PC-9 (cell line): Measurements from ENCODE around the gene SH2D1B. TPM values are rescaled to one million over a fixed set of nuclear protein-coding genes. Genes with fewer than 3 reads are reported as not detected.

Source experiments
- BruUV-seq: library from RNA; stranded (reverse); fragments of 400-500 nt; replicated peaks from 2 replicates; lab custom pipeline; 2021; lab: Mats Ljungman, UMichigan
- CTCF ChIA-PET: fragments of 300-600 bp; sonication (Branson Sonifier 250); formaldehyde crosslinking; loops from one replicate; lab custom pipeline; 2022; ENCODE audit warnings: antibody characterized with exemption; lab: Charles Lee
- POLR2A ChIA-PET: fragments of 300-600 bp; sonication (Branson Sonifier 250); formaldehyde crosslinking; loops from one replicate; lab custom pipeline; 2022; ENCODE audit warnings: antibody characterized with exemption; ENCODE audit not compliant: unreplicated experiment; lab: Charles Lee
- DNase-seq, 2 experiments: peaks; one replicate each; pipeline versions ENCODE4 v3.0.0 to v3.0.0-alpha.2; 2015 to 2022; ENCODE audit warnings: mixed read lengths in 1 of 2
- H2AFZ ChIP-seq: fragments of 200-600 bp; sonication (generic); 2 replicates; pipeline ENCODE4 v1.8.1; 2017; ENCODE audit warnings: antibody characterized with exemption
- H3F3A ChIP-seq: fragments of 200-600 bp; sonication (generic); 2 replicates; pipeline ENCODE4 v1.8.1; 2017; ENCODE audit warnings: antibody characterized with exemption, mild to moderate bottlenecking, low read depth; ENCODE audit not compliant: insufficient read depth
- H3K27ac ChIP-seq: fragments of 200-600 bp; sonication (generic); 2 replicates; pipeline ENCODE4 v1.6.1; 2016; ENCODE audit warnings: mixed run types
- H3K27me3 ChIP-seq: fragments of 200-600 bp; sonication (generic); 2 replicates; pipeline ENCODE4 v1.6.1; 2016; ENCODE audit warnings: low read depth, mixed run types; ENCODE audit not compliant: insufficient read depth
- H3K36me3 ChIP-seq: fragments of 200-600 bp; sonication (generic); 2 replicates; pipeline ENCODE4 v1.6.1; 2016; ENCODE audit warnings: low read depth, mixed run types
- H3K4me1 ChIP-seq: fragments of 200-600 bp; sonication (generic); replicated peaks from 2 replicates; pipeline ENCODE4 v1.6.1; 2016; ENCODE audit warnings: mixed run types; ENCODE audit not compliant: insufficient read depth
- H3K4me2 ChIP-seq: fragments of 200-600 bp; sonication (generic); 2 replicates; pipeline ENCODE4 v1.6.1; 2017; ENCODE audit warnings: mixed run types
- H3K4me3 ChIP-seq: fragments of 200-600 bp; sonication (generic); 2 replicates; pipeline ENCODE4 v1.6.1; 2016; ENCODE audit warnings: mixed run types
- H3K79me2 ChIP-seq: fragments of 200-600 bp; sonication (generic); 2 replicates; pipeline ENCODE4 v1.6.1; 2017; ENCODE audit warnings: low read depth, mixed run types
- H3K9me2 ChIP-seq: fragments of 200-600 bp; sonication (generic); 2 replicates; pipeline ENCODE4 v1.8.1; 2017; ENCODE audit warnings: mild to moderate bottlenecking; ENCODE audit not compliant: insufficient read depth
- H3K9me3 ChIP-seq: fragments of 200-600 bp; sonication (generic); 2 replicates; pipeline ENCODE4 v1.8.1; 2016; ENCODE audit warnings: low read depth; ENCODE audit not compliant: insufficient read depth
- H4K20me1 ChIP-seq: fragments of 200-600 bp; sonication (generic); 2 replicates; pipeline ENCODE4 v1.8.1; 2017; ENCODE audit not compliant: insufficient read depth
- CTCF ChIP-seq: fragments of 200-600 bp; sonication (generic); conservative IDR thresholded peaks from 2 replicates; pipeline ENCODE4 v1.6.1; 2017; ENCODE audit warnings: mixed run types, antibody characterized with exemption, mild to moderate bottlenecking, moderate library complexity
- EZH2 ChIP-seq: fragments of 200-600 bp; sonication (generic); IDR thresholded peaks from 2 replicates; pipeline ENCODE4 v1.8.0; 2017; ENCODE audit warnings: antibody characterized with exemption, low read depth
- intact Hi-C: fragments of 100-400 bp; cut with micrococcal nuclease; formaldehyde crosslinking; loops from one replicate; pipeline ENCODE4 v1.10.0; 2022; ENCODE audit not compliant: unreplicated experiment
- total RNA-seq: library from RNA; stranded (reverse); gene quantifications from 2 replicates; pipeline ENCODE4 v1.2.3, GENCODE V29; 2021

Gene SH2D1B
- total RNA-seq, 1 experiment from 2014 or later: not detected

DNA sequence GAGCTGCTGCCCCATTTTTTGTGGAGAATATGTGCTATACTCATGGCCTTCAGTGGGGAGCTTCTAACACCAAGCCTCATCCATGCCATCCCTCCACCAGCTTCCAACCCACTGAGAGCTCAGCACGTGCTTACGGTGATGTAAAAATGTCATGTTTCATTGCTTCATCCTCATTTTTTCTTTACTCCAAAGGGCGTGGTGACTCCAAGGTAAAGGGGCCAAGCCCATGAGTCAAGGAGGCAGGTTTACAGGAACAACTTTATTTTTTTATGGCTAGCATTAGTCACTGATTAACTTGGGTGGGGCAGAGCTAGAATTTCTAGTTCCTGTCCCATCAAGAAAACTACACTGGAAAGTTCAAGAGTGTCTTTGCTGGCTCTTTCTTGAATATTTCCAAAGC is 30.6 kb downstream of the SH2D1B start, which contains the start of gene C1orf226:
Gene C1orf226 (plus strand): TSS at position 346 of the 400 bp plus-strand sequence. CDS start 174 bp downstream, outside the sequence.
- no peaks in the 10 kb centered on the region for H3K27me3 ChIP-seq
- intact Hi-C loops: no loop called here
- POLR2A ChIA-PET: interaction anchor here (0.8 kb wide), 1 partner anchor 32 kb away, joined by 4 read pairs; no protein-coding TSS in a partner anchor

GRCh38 chr1:162380061-162380846 is 31.7 kb downstream of the SH2D1B start:
- H3K27ac ChIP-seq: no peak overlapping the region
- intact Hi-C loops: no loop called here
- H4K20me1 ChIP-seq: no peaks in the 10 kb centered on the region
- H3K36me3 ChIP-seq: peaks cover 23% of the 10 kb centered on the region
- no peaks in the 10 kb centered on the region for H3K27me3 ChIP-seq
- H3K79me2 ChIP-seq: no peaks in the 10 kb centered on the region
- DNase-seq: no peak
- peaks cover 5% of the 10 kb centered on the region for H3F3A ChIP-seq
- no peak overlapping the region for H3K4me2 ChIP-seq
- no peaks in the 10 kb centered on the region for H3K9me3 ChIP-seq
- ChIA-PET POLR2A (no interaction called here), CTCF (interaction anchor here (0.7 kb wide), 1 partner anchor 13 kb away, joined by 3 read pairs; no protein-coding TSS in a partner anchor)
- no peaks in the 10 kb centered on the region for H3K9me2 ChIP-seq
- H3K4me1 ChIP-seq: peaks cover 15% of the 10 kb centered on the region
- TF ChIP-seq CTCF (no peak), EZH2 (no peak)
- no TSS peak for BruUV-seq
- H3K4me3 ChIP-seq: no peak overlapping the region
- no peak overlapping the region for H2AFZ ChIP-seq

More for the DNA sequence above, 30.6 kb downstream of the SH2D1B start, which contains the start of gene C1orf226:
- DNase-seq: peak; percentile 37 to 75
- Histone ChIP-seq H3K4me2 (no peak within 1 kb of the TSS), H4K20me1 (no peaks in the 10 kb centered on the region), H3K36me3 (peaks cover 19% of the 10 kb centered on the region), H3K27ac (no peak within 1 kb of the TSS), H3K79me2 (no peaks in the 10 kb centered on the region), H3K9me2 (no peaks in the 10 kb centered on the region), H3K9me3 (no peaks in the 10 kb centered on the region), H3K4me1 (peaks cover 15% of the 10 kb centered on the region), H3F3A (peaks cover 5% of the 10 kb centered on the region), H2AFZ (no peak within 1 kb of the TSS), H3K4me3 (no peak within 1 kb of the TSS)
- TF ChIP-seq CTCF: no peak
- TF ChIP-seq EZH2: no peak
- no TSS peak for BruUV-seq
- CTCF ChIA-PET: interaction anchor here (1.2 kb wide), 1 partner anchor 24 kb away, joined by 3 read pairs; no protein-coding TSS in a partner anchor

DNA sequence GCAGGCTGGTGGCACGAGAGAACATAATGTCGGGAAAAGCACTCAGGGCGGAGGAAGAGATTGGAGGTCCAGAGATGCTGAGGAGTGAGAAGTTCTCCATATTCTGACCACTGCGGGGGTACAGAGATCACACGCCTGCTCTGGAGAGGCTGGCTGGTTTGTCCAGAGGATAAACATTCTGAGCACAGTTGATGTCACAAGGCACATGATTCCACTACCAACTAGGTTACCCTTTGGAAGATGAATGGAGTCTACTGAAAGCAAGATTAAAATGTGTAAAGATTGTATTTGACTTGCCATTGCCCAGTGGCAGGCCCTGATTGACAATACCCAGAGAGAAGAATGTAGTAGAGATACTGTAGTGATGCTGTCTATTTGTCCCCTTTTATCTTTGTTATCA is 35.2 kb downstream of the SH2D1B start, which contains the start of gene SPATA46:
Gene SPATA46 (minus strand): TSS at position 164 of the 400 bp plus-strand sequence. CDS start 64 bp downstream, at position 100.
- no peak within 1 kb of the TSS for H2AFZ ChIP-seq
- no peak within 1 kb of the TSS for H3K4me3 ChIP-seq
- H3K27ac ChIP-seq: no peak within 1 kb of the TSS
- peaks cover 12% of the 10 kb centered on the region for H3F3A ChIP-seq
- no TSS peak for BruUV-seq
- H3K9me2 ChIP-seq: no peaks in the 10 kb centered on the region
- peaks cover 37% of the 10 kb centered on the region for H3K4me1 ChIP-seq
- H3K4me2 ChIP-seq: no peak within 1 kb of the TSS
- TF ChIP-seq CTCF (no peak), EZH2 (no peak)
- peaks cover 11% of the 10 kb centered on the region; the same call in 1 of the 2 replicates for H4K20me1 ChIP-seq
- no peaks in the 10 kb centered on the region for H3K79me2 ChIP-seq
- no peaks in the 10 kb centered on the region for H3K27me3 ChIP-seq
- H3K36me3 ChIP-seq: peaks cover 4% of the 10 kb centered on the region; the same call in 1 of the 2 replicates
- ChIA-PET POLR2A (no interaction called here), CTCF (no interaction called here)
- DNase-seq: no peak
- intact Hi-C loops: no loop called here
- no peaks in the 10 kb centered on the region for H3K9me3 ChIP-seq
